HUES6 (cell line): ENCODE measurements around the gene MEX3A.

Experiments used
- H3K27ac ChIP-seq: 2 replicates; pipeline ENCODE4 v1.7.0; 2013; ENCODE audit warnings: low read depth, mild to moderate bottlenecking, low read length, inconsistent platforms
- H3K27me3 ChIP-seq: 2 replicates; pipeline ENCODE4 v1.6.1; 2013; ENCODE audit warnings: low read length; ENCODE audit not compliant: control insufficient read depth, insufficient read depth
- H3K36me3 ChIP-seq: 2 replicates; pipeline ENCODE4 v1.6.1; 2013; ENCODE audit warnings: low read length; ENCODE audit not compliant: control insufficient read depth, insufficient read depth
- H3K4me1 ChIP-seq: 2 replicates; pipeline ENCODE4 v1.6.1; 2013; ENCODE audit warnings: low read length; ENCODE audit not compliant: control insufficient read depth, insufficient read depth
- H3K4me3 ChIP-seq: 2 replicates; pipeline ENCODE4 v1.5.1; 2013; ENCODE audit warnings: low read depth, low read length
- H3K9ac ChIP-seq: one replicate; pipeline ENCODE4 v1.6.1; 2013; ENCODE audit warnings: mild to moderate bottlenecking, low read length
- H3K9me3 ChIP-seq: 2 replicates; pipeline ENCODE4 v1.6.1; 2013; ENCODE audit warnings: low read depth, low read length; ENCODE audit not compliant: control insufficient read depth, insufficient read depth

MEX3A gene

GRCh38 chr1:156115514-156116374 lies 33.5 kb upstream of the MEX3A start:
- Histone ChIP-seq H3K36me3 (no peaks in the 10 kb centered on the region), H3K27ac (no peak overlapping the region), H3K4me1 (peaks cover 42% of the 10 kb centered on the region), H3K9ac (peak overlapping the region; percentile 83), H3K9me3 (no peaks in the 10 kb centered on the region), H3K4me3 (peak overlapping the region; percentile 88), H3K27me3 (no peaks in the 10 kb centered on the region)

GRCh38 chr1:156114919-156115513 lies 32.8 kb upstream of the MEX3A start:
- Histone ChIP-seq H3K4me1 (peaks cover 35% of the 10 kb centered on the region), H3K9ac (peak overlapping the region; percentile 83), H3K4me3 (peak overlapping the region; percentile 88), H3K27ac (peak overlapping the region; percentile 69; the same call in 1 of the 2 replicates), H3K27me3 (no peaks in the 10 kb centered on the region), H3K9me3 (no peaks in the 10 kb centered on the region), H3K36me3 (no peaks in the 10 kb centered on the region)

- Histone ChIP-seq H3K4me1 (peaks cover 29% of the 10 kb centered on the region), H3K36me3 (no peaks in the 10 kb centered on the region), H3K9me3 (no peaks in the 10 kb centered on the region), H3K4me3 (peak within 1 kb of the TSS; percentile 88), H3K27ac (peak within 1 kb of the TSS; percentile 69; the same call in 1 of the 2 replicates), H3K9ac (peak within 1 kb of the TSS; percentile 83), H3K27me3 (no peaks in the 10 kb centered on the region)
These were observed 32.0 kb upstream of the MEX3A start, which contains the start of gene LMNA for GRCh38 chr1:156114101-156114918. Gene LMNA, plus strand, starts transcription at chr1:156114711. Its CDS starts 208 bp downstream, at chr1:156114919.

GRCh38 chr1:156113282-156113950 lies 31.2 kb upstream of the MEX3A start:
- Histone ChIP-seq H3K36me3 (no peaks in the 10 kb centered on the region), H3K9me3 (no peaks in the 10 kb centered on the region), H3K27me3 (no peaks in the 10 kb centered on the region), H3K27ac (no peak overlapping the region), H3K4me3 (0 out of 2 replicates have a peak overlapping the region, but pooled peaks have one; percentile 88), H3K4me1 (peaks cover 24% of the 10 kb centered on the region), H3K9ac (peak overlapping the region; percentile 68)

- no peak overlapping the region for H3K4me3 ChIP-seq
- no peaks in the 10 kb centered on the region for H3K9me3 ChIP-seq
- peaks cover 27% of the 10 kb centered on the region for H3K4me1 ChIP-seq
- H3K27me3 ChIP-seq = no peaks in the 10 kb centered on the region
- no peaks in the 10 kb centered on the region for H3K36me3 ChIP-seq
- no peak overlapping the region for H3K27ac ChIP-seq
- H3K9ac ChIP-seq = no peak overlapping the region
These were observed 30.2 kb upstream of the MEX3A start for GRCh38 chr1:156112276-156113137.

GRCh38 chr1:156111355-156111962 lies 29.2 kb upstream of the MEX3A start:
- Histone ChIP-seq H3K9me3 (no peaks in the 10 kb centered on the region), H3K4me1 (peaks cover 35% of the 10 kb centered on the region), H3K27me3 (no peaks in the 10 kb centered on the region), H3K36me3 (no peaks in the 10 kb centered on the region), H3K9ac (no peak overlapping the region), H3K4me3 (no peak overlapping the region), H3K27ac (no peak overlapping the region)

- Histone ChIP-seq H3K9me3 (no peaks in the 10 kb centered on the region), H3K36me3 (no peaks in the 10 kb centered on the region), H3K4me3 (no peak overlapping the region), H3K27ac (no peak overlapping the region), H3K9ac (no peak overlapping the region), H3K4me1 (peaks cover 42% of the 10 kb centered on the region), H3K27me3 (no peaks in the 10 kb centered on the region)
These were observed 28.0 kb upstream of the MEX3A start for GRCh38 chr1:156110252-156110651.

- H3K9ac ChIP-seq = no peak overlapping the region
- no peak overlapping the region for H3K27ac ChIP-seq
- H3K4me3 ChIP-seq = no peak overlapping the region
- H3K27me3 ChIP-seq = no peaks in the 10 kb centered on the region
- no peaks in the 10 kb centered on the region for H3K36me3 ChIP-seq
- H3K9me3 ChIP-seq = no peaks in the 10 kb centered on the region
- H3K4me1 ChIP-seq = peaks cover 51% of the 10 kb centered on the region
These were observed 26.5 kb upstream of the MEX3A start for GRCh38 chr1:156108664-156109241.

- Histone ChIP-seq H3K36me3 (no peaks in the 10 kb centered on the region), H3K27me3 (no peaks in the 10 kb centered on the region), H3K4me1 (peaks cover 51% of the 10 kb centered on the region), H3K9me3 (no peaks in the 10 kb centered on the region), H3K4me3 (no peak overlapping the region), H3K9ac (no peak overlapping the region), H3K27ac (no peak overlapping the region)
These were observed 25.8 kb upstream of the MEX3A start for GRCh38 chr1:156108057-156108456.
